ENCODE data around the gene PREP. TPM values are rescaled to one million over a fixed set of nuclear protein-coding genes. Genes with fewer than 3 reads are reported as not detected.

PREP gene
- total and polyA plus RNA-seq, 2 experiments from 2014 or later, result 27.2 to 30.3 TPM

GRCh38 chr6:105272786-105273185 lies 130.1 kb downstream of the PREP start:
- Histone ChIP-seq H3K9me3 (ENCODE audit: low read depth) (no peaks in the 10 kb centered on the region), H3K27ac (no peak overlapping the region), H3K4me2 (no peak overlapping the region), H3K4me1 (ENCODE audit: insufficient read depth) (peaks cover 6% of the 10 kb centered on the region), H3K9me2 (replicated peaks; ENCODE audit: insufficient read depth) (no peaks in the 10 kb centered on the region), H2AFZ (no peak overlapping the region), H3K4me3 (no peak overlapping the region), H3K36me3 (replicated peaks; ENCODE audit: insufficient read depth, low read depth) (no peaks in the 10 kb centered on the region), H3K79me2 (no peaks in the 10 kb centered on the region), H3K27me3 (no peaks in the 10 kb centered on the region), H4K20me1 (ENCODE audit: insufficient read depth, poor library complexity, severe bottlenecking) (no peaks in the 10 kb centered on the region)
- 21% methylated on average over 6 of the region's 6 CpGs for WGBS (ENCODE audit: low lambda C conversion rate, missing lambda C conversion rate)
- peak; percentile 75 for DNase-seq (ENCODE audit: low spot score)
- no peak for TF ChIP-seq CTCF (IDR thresholded peaks at IDR 0.05; ENCODE audit: poor library complexity)

GRCh38 chr6:105270511-105270910 lies 132.4 kb downstream of the PREP start:
- no peaks in the 10 kb centered on the region for H3K9me2 ChIP-seq (replicated peaks; ENCODE audit: insufficient read depth)
- H3K4me3 ChIP-seq, result no peak overlapping the region
- no peaks in the 10 kb centered on the region for H3K9me3 ChIP-seq (ENCODE audit: low read depth)
- no peak overlapping the region for H2AFZ ChIP-seq
- TF ChIP-seq EZH2phosphoT487 (IDR thresholded peaks at IDR 0.05; ENCODE audit: low read depth, severe bottlenecking, unreplicated experiment), result no peak
- TF ChIP-seq CTCF (IDR thresholded peaks at IDR 0.05; ENCODE audit: poor library complexity), result no peak
- H4K20me1 ChIP-seq (ENCODE audit: insufficient read depth, poor library complexity, severe bottlenecking), result no peaks in the 10 kb centered on the region
- no peaks in the 10 kb centered on the region for H3K79me2 ChIP-seq
- H3K27me3 ChIP-seq, result no peaks in the 10 kb centered on the region
- DNase-seq (ENCODE audit: low spot score), result no peak
- H3K4me2 ChIP-seq, result no peak overlapping the region
- H3K36me3 ChIP-seq (replicated peaks; ENCODE audit: insufficient read depth, low read depth), result no peaks in the 10 kb centered on the region
- H3K27ac ChIP-seq, result no peak overlapping the region
- H3K4me1 ChIP-seq (ENCODE audit: insufficient read depth), result peaks cover 6% of the 10 kb centered on the region

- Histone ChIP-seq H3K4me2 (no peak overlapping the region), H3K36me3 (replicated peaks; ENCODE audit: insufficient read depth, low read depth) (no peaks in the 10 kb centered on the region), H3K4me1 (ENCODE audit: insufficient read depth) (peaks cover 6% of the 10 kb centered on the region), H3K27ac (no peak overlapping the region), H3K27me3 (no peaks in the 10 kb centered on the region), H3K9me2 (replicated peaks; ENCODE audit: insufficient read depth) (no peaks in the 10 kb centered on the region), H4K20me1 (ENCODE audit: insufficient read depth, poor library complexity, severe bottlenecking) (no peaks in the 10 kb centered on the region), H3K79me2 (no peaks in the 10 kb centered on the region), H2AFZ (no peak overlapping the region), H3K9me3 (ENCODE audit: low read depth) (no peaks in the 10 kb centered on the region), H3K4me3 (no peak overlapping the region)
- WGBS (ENCODE audit: low lambda C conversion rate, missing lambda C conversion rate), result 95% methylated on average over 2 of the region's 2 CpGs
- TF ChIP-seq CTCF (IDR thresholded peaks at IDR 0.05; ENCODE audit: poor library complexity) (no peak), EZH2 (IDR thresholded peaks at IDR 0.05; ENCODE audit: borderline replicate concordance) (no peak), EZH2phosphoT487 (IDR thresholded peaks at IDR 0.05; ENCODE audit: low read depth, severe bottlenecking, unreplicated experiment) (no peak)
- DNase-seq (ENCODE audit: low spot score), result no peak
Measured at GRCh38 chr6:105269390-105269789, 133.5 kb downstream of the PREP start.
